PC-9 (cell line): ENCODE data around the gene H6PD. TPM values are rescaled to one million over a fixed set of nuclear protein-coding genes. Genes with fewer than 3 reads are reported as not detected.
A peak's percentile ranks its signal among the peaks of the same experiment; 100 is the strongest.

ENCODE experiments used
- BruUV-seq: library from RNA; stranded (reverse); fragments of 400-500 nt; replicated peaks from 2 replicates; lab custom pipeline; 2021; lab: Mats Ljungman, UMichigan
- CTCF ChIA-PET: fragments of 300-600 bp; sonication (Branson Sonifier 250); formaldehyde crosslinking; loops from one replicate; lab custom pipeline; 2022; ENCODE audit warnings: antibody characterized with exemption; lab: Charles Lee
- POLR2A ChIA-PET: fragments of 300-600 bp; sonication (Branson Sonifier 250); formaldehyde crosslinking; loops from one replicate; lab custom pipeline; 2022; ENCODE audit warnings: antibody characterized with exemption; ENCODE audit not compliant: unreplicated experiment; lab: Charles Lee
- DNase-seq, 2 experiments: peaks; one replicate each; pipeline versions ENCODE4 v3.0.0 to v3.0.0-alpha.2; 2015 to 2022; ENCODE audit warnings: mixed read lengths in 1 of 2
- H2AFZ ChIP-seq: fragments of 200-600 bp; sonication (generic); 2 replicates; pipeline ENCODE4 v1.8.1; 2017; ENCODE audit warnings: antibody characterized with exemption
- H3F3A ChIP-seq: fragments of 200-600 bp; sonication (generic); 2 replicates; pipeline ENCODE4 v1.8.1; 2017; ENCODE audit warnings: antibody characterized with exemption, mild to moderate bottlenecking, low read depth; ENCODE audit not compliant: insufficient read depth
- H3K27ac ChIP-seq: fragments of 200-600 bp; sonication (generic); 2 replicates; pipeline ENCODE4 v1.6.1; 2016; ENCODE audit warnings: mixed run types
- H3K27me3 ChIP-seq: fragments of 200-600 bp; sonication (generic); 2 replicates; pipeline ENCODE4 v1.6.1; 2016; ENCODE audit warnings: low read depth, mixed run types; ENCODE audit not compliant: insufficient read depth
- H3K36me3 ChIP-seq: fragments of 200-600 bp; sonication (generic); 2 replicates; pipeline ENCODE4 v1.6.1; 2016; ENCODE audit warnings: low read depth, mixed run types
- H3K4me1 ChIP-seq: fragments of 200-600 bp; sonication (generic); replicated peaks from 2 replicates; pipeline ENCODE4 v1.6.1; 2016; ENCODE audit warnings: mixed run types; ENCODE audit not compliant: insufficient read depth
- H3K4me2 ChIP-seq: fragments of 200-600 bp; sonication (generic); 2 replicates; pipeline ENCODE4 v1.6.1; 2017; ENCODE audit warnings: mixed run types
- H3K4me3 ChIP-seq: fragments of 200-600 bp; sonication (generic); 2 replicates; pipeline ENCODE4 v1.6.1; 2016; ENCODE audit warnings: mixed run types
- H3K79me2 ChIP-seq: fragments of 200-600 bp; sonication (generic); 2 replicates; pipeline ENCODE4 v1.6.1; 2017; ENCODE audit warnings: low read depth, mixed run types
- H3K9me2 ChIP-seq: fragments of 200-600 bp; sonication (generic); 2 replicates; pipeline ENCODE4 v1.8.1; 2017; ENCODE audit warnings: mild to moderate bottlenecking; ENCODE audit not compliant: insufficient read depth
- H3K9me3 ChIP-seq: fragments of 200-600 bp; sonication (generic); 2 replicates; pipeline ENCODE4 v1.8.1; 2016; ENCODE audit warnings: low read depth; ENCODE audit not compliant: insufficient read depth
- H4K20me1 ChIP-seq: fragments of 200-600 bp; sonication (generic); 2 replicates; pipeline ENCODE4 v1.8.1; 2017; ENCODE audit not compliant: insufficient read depth
- CTCF ChIP-seq: fragments of 200-600 bp; sonication (generic); conservative IDR thresholded peaks from 2 replicates; pipeline ENCODE4 v1.6.1; 2017; ENCODE audit warnings: mixed run types, antibody characterized with exemption, mild to moderate bottlenecking, moderate library complexity
- EZH2 ChIP-seq: fragments of 200-600 bp; sonication (generic); IDR thresholded peaks from 2 replicates; pipeline ENCODE4 v1.8.0; 2017; ENCODE audit warnings: antibody characterized with exemption, low read depth
- intact Hi-C: fragments of 100-400 bp; cut with micrococcal nuclease; formaldehyde crosslinking; loops from one replicate; pipeline ENCODE4 v1.10.0; 2022; ENCODE audit not compliant: unreplicated experiment
- total RNA-seq: library from RNA; stranded (reverse); gene quantifications from 2 replicates; pipeline ENCODE4 v1.2.3, GENCODE V29; 2021

Gene H6PD
- total RNA-seq, 1 experiment from 2014 or later, result 31.1 TPM

- no peak overlapping the region for H2AFZ ChIP-seq
- peaks cover 14% of the 10 kb centered on the region for H3K4me1 ChIP-seq
- intact Hi-C loops, result loop anchor here (1.0 to 5.0 kb wide), 3 partner anchors 54 to 86 kb away; partner anchors contain the start of gene GPR157
- ChIA-PET POLR2A (interaction anchor here (0.6 to 0.7 kb wide), 2 partner anchors 70 to 359 kb away, joined by 3 to 7 read pairs; no protein-coding TSS in a partner anchor), CTCF (interaction anchor here (0.6 to 1.4 kb wide), 4 partner anchors 55 to 86 kb away, joined by 3 to 5 read pairs (median 4); no protein-coding TSS in a partner anchor)
- BruUV-seq, result no TSS peak
- no peaks in the 10 kb centered on the region for H3K79me2 ChIP-seq
- no peaks in the 10 kb centered on the region for H4K20me1 ChIP-seq
- peaks cover 5% of the 10 kb centered on the region; the same call in 1 of the 2 replicates for H3F3A ChIP-seq
- H3K9me2 ChIP-seq, result no peaks in the 10 kb centered on the region
- no peaks in the 10 kb centered on the region for H3K27me3 ChIP-seq
- H3K4me2 ChIP-seq, result peak overlapping the region; percentile 57
- no peaks in the 10 kb centered on the region for H3K9me3 ChIP-seq
- no peak for TF ChIP-seq EZH2
- peak; percentile 76 for TF ChIP-seq CTCF
- DNase-seq, result peak; percentile 41 to 51
- H3K4me3 ChIP-seq, result no peak overlapping the region
- H3K27ac ChIP-seq, result no peak overlapping the region
- H3K36me3 ChIP-seq, result no peaks in the 10 kb centered on the region
These were observed 38.2 kb upstream of the H6PD start for GRCh38 chr1:9196129-9197040.

GRCh38 chr1:9197186-9198099 is 37.1 kb upstream of the H6PD start:
- Histone ChIP-seq H3K79me2 (no peaks in the 10 kb centered on the region), H3K27me3 (peaks cover 8% of the 10 kb centered on the region; the same call in 1 of the 2 replicates), H3K36me3 (no peaks in the 10 kb centered on the region), H3K4me3 (no peak overlapping the region), H4K20me1 (no peaks in the 10 kb centered on the region), H2AFZ (no peak overlapping the region), H3K4me2 (no peak overlapping the region), H3K9me2 (no peaks in the 10 kb centered on the region), H3K4me1 (peaks cover 14% of the 10 kb centered on the region), H3K27ac (no peak overlapping the region), H3F3A (peaks cover 5% of the 10 kb centered on the region; the same call in 1 of the 2 replicates), H3K9me3 (no peaks in the 10 kb centered on the region)
- TF ChIP-seq EZH2 (no peak), CTCF (no peak)
- no peak for DNase-seq
- no TSS peak for BruUV-seq
- CTCF ChIA-PET, result interaction anchor here (0.6 to 1.4 kb wide), 2 partner anchors 68 to 87 kb away, joined by 4 to 5 read pairs; no protein-coding TSS in a partner anchor
- intact Hi-C loops, result loop anchor here (5.0 kb wide), 1 partner anchor 70 kb away; the partner anchor contains the start of gene GPR157
- POLR2A ChIA-PET, result interaction anchor here (0.5 kb wide), 1 partner anchor 32 kb away, joined by 6 read pairs; no protein-coding TSS in a partner anchor
